HL-60 (cell line): Measurements from ENCODE around the gene ARL14EP.
A peak's percentile ranks its signal among the peaks of the same experiment; 100 is the strongest.

Source experiments
- DNase-seq, 2 experiments: peaks; one replicate each; pipeline ENCODE4 v3.0.0-alpha.2; 2010 to 2020; ENCODE audit warnings: low read depth in 1 of 2, low spot score in 1 of 2
- H3K27ac ChIP-seq: fragments of 250-450 bp; sonication (Bioruptor Pico); replicated peaks from 2 replicates; pipeline ENCODE4 v1.5.1; 2020; ENCODE audit warnings: mild to moderate bottlenecking, moderate library complexity
- H3K27me3 ChIP-seq: fragments of 250-450 bp; sonication (Bioruptor Pico); 2 replicates; pipeline ENCODE4 v1.5.1; 2021; ENCODE audit warnings: mild to moderate bottlenecking, moderate library complexity; ENCODE audit not compliant: insufficient read depth, poor library complexity, severe bottlenecking
- H3K4me3 ChIP-seq: replicated peaks from 2 replicates; pipeline ENCODE4 v1.5.1; 2011; ENCODE audit warnings: mild to moderate bottlenecking, control low read depth, low read length; ENCODE audit not compliant: insufficient read depth
- GABPA ChIP-seq: IDR thresholded peaks from 2 replicates; pipeline ENCODE4 v1.6.1; 2012; ENCODE audit warnings: low read depth
- POLR2AphosphoS5 ChIP-seq: IDR thresholded peaks from 2 replicates; pipeline ENCODE4 v1.6.1; 2012; ENCODE audit warnings: low read depth
- REST ChIP-seq: IDR thresholded peaks from 2 replicates; pipeline ENCODE4 v1.6.1; 2012; ENCODE audit warnings: low read depth; ENCODE audit not compliant: insufficient replicate concordance
- SPI1 ChIP-seq: IDR thresholded peaks from 2 replicates; pipeline ENCODE4 v1.6.1; 2012; ENCODE audit warnings: low read depth, mild to moderate bottlenecking, borderline replicate concordance
- TF ChIP-seq, protein P1 (sequence below): IDR thresholded peaks from one replicate; pipeline ENCODE4 v1.5.1; 2011; ENCODE audit warnings: low read length, control low read depth, inconsistent platforms; ENCODE audit not compliant: insufficient read depth

The ARL14EP gene

GRCh38 chr11:30329150-30329940 is 6.4 kb downstream of the ARL14EP start:
- DNase-seq, result no peak
- Histone ChIP-seq H3K4me3 (no peak overlapping the region), H3K27ac (no peak overlapping the region), H3K27me3 (no peaks in the 10 kb centered on the region)
- no peak for TF ChIP-seq GABPA
- TF ChIP-seq REST, result no peak
- TF ChIP-seq SPI1, result no peak
- TF ChIP-seq, protein P1, sequence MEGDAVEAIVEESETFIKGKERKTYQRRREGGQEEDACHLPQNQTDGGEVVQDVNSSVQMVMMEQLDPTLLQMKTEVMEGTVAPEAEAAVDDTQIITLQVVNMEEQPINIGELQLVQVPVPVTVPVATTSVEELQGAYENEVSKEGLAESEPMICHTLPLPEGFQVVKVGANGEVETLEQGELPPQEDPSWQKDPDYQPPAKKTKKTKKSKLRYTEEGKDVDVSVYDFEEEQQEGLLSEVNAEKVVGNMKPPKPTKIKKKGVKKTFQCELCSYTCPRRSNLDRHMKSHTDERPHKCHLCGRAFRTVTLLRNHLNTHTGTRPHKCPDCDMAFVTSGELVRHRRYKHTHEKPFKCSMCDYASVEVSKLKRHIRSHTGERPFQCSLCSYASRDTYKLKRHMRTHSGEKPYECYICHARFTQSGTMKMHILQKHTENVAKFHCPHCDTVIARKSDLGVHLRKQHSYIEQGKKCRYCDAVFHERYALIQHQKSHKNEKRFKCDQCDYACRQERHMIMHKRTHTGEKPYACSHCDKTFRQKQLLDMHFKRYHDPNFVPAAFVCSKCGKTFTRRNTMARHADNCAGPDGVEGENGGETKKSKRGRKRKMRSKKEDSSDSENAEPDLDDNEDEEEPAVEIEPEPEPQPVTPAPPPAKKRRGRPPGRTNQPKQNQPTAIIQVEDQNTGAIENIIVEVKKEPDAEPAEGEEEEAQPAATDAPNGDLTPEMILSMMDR, result no peak
- no peak for TF ChIP-seq POLR2AphosphoS5

DNA sequence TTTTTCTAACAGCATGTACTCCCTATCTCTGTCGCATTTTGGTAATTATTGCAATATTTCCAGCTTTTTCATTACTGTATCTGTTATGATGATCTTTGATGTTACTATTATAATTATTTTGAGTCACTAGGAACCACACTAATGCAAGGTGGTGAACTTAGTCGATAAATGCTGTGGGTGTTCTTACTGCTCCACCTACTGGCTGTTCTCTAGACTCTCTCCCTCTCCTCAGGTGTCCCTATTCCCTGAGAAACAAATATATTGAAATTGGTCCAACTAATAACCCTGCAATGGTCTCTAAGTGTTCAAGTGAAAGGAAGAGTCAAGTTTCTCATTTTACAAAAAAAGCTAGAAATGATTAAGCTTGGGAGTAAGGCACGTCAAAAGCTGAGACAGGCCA is 10.5 kb downstream of the ARL14EP start:
- TF ChIP-seq SPI1 (no peak), POLR2AphosphoS5 (no peak), GABPA (no peak), REST (no peak)
- TF ChIP-seq, protein P1, result no peak
- DNase-seq, result no peak

GRCh38 chr11:30342736-30343166 is 19.8 kb downstream of the ARL14EP start:
- H3K27me3 ChIP-seq, result no peaks in the 10 kb centered on the region
- peak in 1 of 2 experiments; percentile 54 for DNase-seq
- H3K4me3 ChIP-seq, result no peak overlapping the region
- H3K27ac ChIP-seq, result no peak overlapping the region
- TF ChIP-seq, protein P1, result no peak
- peak; percentile 35; the same call in 1 of the 2 replicates for TF ChIP-seq SPI1

More for the DNA sequence above, 10.5 kb downstream of the ARL14EP start:
- no peak overlapping the region for H3K27ac ChIP-seq
- H3K4me3 ChIP-seq, result no peak overlapping the region
- H3K27me3 ChIP-seq, result no peaks in the 10 kb centered on the region
